IPS-18c (cell line): ENCODE results near the gene CTNNA3.

ENCODE experiments used
- H3K4me3 ChIP-seq: 2 replicates; pipeline ENCODE4 v1.7.0; 2013; ENCODE audit warnings: low read depth, mild to moderate bottlenecking, low read length, moderate library complexity; ENCODE audit not compliant: insufficient read depth
- H3K9me3 ChIP-seq: one replicate; pipeline ENCODE4 v1.6.1; 2013; ENCODE audit warnings: mild to moderate bottlenecking, low read length, moderate library complexity; ENCODE audit not compliant: control insufficient read depth, insufficient read depth

The CTNNA3 gene

GRCh38 chr10:67004690-67005089 lies 691.3 kb downstream of the CTNNA3 start:
- no peaks in the 10 kb centered on the region for H3K9me3 ChIP-seq
- H3K4me3 ChIP-seq = no peak overlapping the region

- Histone ChIP-seq H3K9me3 (no peaks in the 10 kb centered on the region), H3K4me3 (no peak overlapping the region)
Measured at GRCh38 chr10:66999762-67000545, 696.0 kb downstream of the CTNNA3 start.

- no peak overlapping the region for H3K4me3 ChIP-seq
- no peaks in the 10 kb centered on the region for H3K9me3 ChIP-seq
Measured at GRCh38 chr10:66996996-66997395, 699.0 kb downstream of the CTNNA3 start.

GRCh38 chr10:66990143-66990830 lies 705.7 kb downstream of the CTNNA3 start:
- H3K9me3 ChIP-seq = no peaks in the 10 kb centered on the region
- no peak overlapping the region for H3K4me3 ChIP-seq

GRCh38 chr10:66983475-66983818 lies 712.5 kb downstream of the CTNNA3 start:
- Histone ChIP-seq H3K4me3 (no peak overlapping the region), H3K9me3 (no peaks in the 10 kb centered on the region)

GRCh38 chr10:66982792-66983474 lies 713.1 kb downstream of the CTNNA3 start:
- H3K4me3 ChIP-seq = no peak overlapping the region
- no peaks in the 10 kb centered on the region for H3K9me3 ChIP-seq

GRCh38 chr10:66982053-66982420 lies 714.0 kb downstream of the CTNNA3 start:
- no peaks in the 10 kb centered on the region for H3K9me3 ChIP-seq

GRCh38 chr10:66981361-66982052 lies 714.5 kb downstream of the CTNNA3 start:
- H3K4me3 ChIP-seq = no peak overlapping the region
- H3K9me3 ChIP-seq = no peaks in the 10 kb centered on the region

More at GRCh38 chr10:66982053-66982420, 714.0 kb downstream of the CTNNA3 start:
- no peak overlapping the region for H3K4me3 ChIP-seq

GRCh38 chr10:66980246-66980815 lies 715.7 kb downstream of the CTNNA3 start:
- H3K4me3 ChIP-seq = no peak overlapping the region
- H3K9me3 ChIP-seq = no peaks in the 10 kb centered on the region

- no peak overlapping the region for H3K4me3 ChIP-seq
- no peaks in the 10 kb centered on the region for H3K9me3 ChIP-seq
Measured at GRCh38 chr10:66964946-66965345, 731.0 kb downstream of the CTNNA3 start.

GRCh38 chr10:66958466-66958865 lies 737.5 kb downstream of the CTNNA3 start:
- H3K4me3 ChIP-seq = no peak overlapping the region
- H3K9me3 ChIP-seq = no peaks in the 10 kb centered on the region

- H3K4me3 ChIP-seq = no peak overlapping the region
Measured at GRCh38 chr10:66951896-66952295, 744.1 kb downstream of the CTNNA3 start.

GRCh38 chr10:66943590-66943989 lies 752.4 kb downstream of the CTNNA3 start:
- Histone ChIP-seq H3K9me3 (no peaks in the 10 kb centered on the region), H3K4me3 (no peak overlapping the region)

More at GRCh38 chr10:66951896-66952295, 744.1 kb downstream of the CTNNA3 start:
- no peaks in the 10 kb centered on the region for H3K9me3 ChIP-seq

- no peak overlapping the region for H3K4me3 ChIP-seq
- no peaks in the 10 kb centered on the region for H3K9me3 ChIP-seq
Measured at GRCh38 chr10:66942407-66942806, 753.6 kb downstream of the CTNNA3 start.

GRCh38 chr10:66941491-66941890 lies 754.5 kb downstream of the CTNNA3 start:
- no peaks in the 10 kb centered on the region for H3K9me3 ChIP-seq
- H3K4me3 ChIP-seq = no peak overlapping the region

GRCh38 chr10:66940965-66941364 lies 755.0 kb downstream of the CTNNA3 start:
- Histone ChIP-seq H3K9me3 (no peaks in the 10 kb centered on the region), H3K4me3 (no peak overlapping the region)

- H3K9me3 ChIP-seq = no peaks in the 10 kb centered on the region
- no peak overlapping the region for H3K4me3 ChIP-seq
Measured at GRCh38 chr10:66934711-66935110, 761.3 kb downstream of the CTNNA3 start.
